ENCODE results near the gene FLNB. TPM values are rescaled to one million over a fixed set of nuclear protein-coding genes. Genes with fewer than 3 reads are reported as not detected.

The FLNB gene
- polyA plus RNA-seq, 3 donors: 0.47 to 4.0 (median 2.1) TPM

DNA sequence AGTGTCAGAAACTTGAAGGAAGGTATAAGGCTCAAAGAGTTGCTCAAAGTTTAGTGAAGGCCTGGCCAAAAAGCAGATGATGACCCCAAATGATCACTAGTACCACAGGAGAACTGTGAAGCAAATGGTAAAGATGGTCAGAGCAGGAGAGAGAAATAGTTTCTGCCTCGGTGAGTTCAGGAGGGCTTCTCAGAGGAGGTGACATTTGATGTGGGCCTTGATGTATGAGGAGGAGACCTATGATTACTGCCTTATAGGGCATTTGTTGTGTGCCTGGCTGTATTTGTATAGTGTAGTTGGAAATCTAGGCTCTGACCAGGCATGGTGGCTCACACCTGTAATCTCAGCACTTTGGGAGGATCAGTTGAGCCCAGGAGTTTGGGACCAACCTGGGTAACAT lies 152.2 kb downstream of the FLNB start:
- Histone ChIP-seq H3K4me1 (ENCODE audit: control insufficient read depth in 1 of 2, insufficient read depth in 2 of 2, low read length in 2 of 2) (peaks cover 8 to 9% of the 10 kb centered on the region in 2 donors), H3K4me2 (replicated peaks; ENCODE audit: extremely low read depth, low read length, poor library complexity, severe bottlenecking) (no peak overlapping the region), H3K9ac (ENCODE audit: insufficient read depth, low read length, poor library complexity, severe bottlenecking) (no peak overlapping the region), H3K9me3 (replicated peaks in 1 of 2; ENCODE audit: control insufficient read depth in 1 of 2, insufficient read depth in 1 of 2, low read length in 2 of 2) (no peaks in the 10 kb centered on the region), H3K27me3 (ENCODE audit: control insufficient read depth in 2 of 2, insufficient read depth in 2 of 2, low read length in 2 of 2) (no peaks in the 10 kb centered on the region), H3K4me3 (replicated peaks in 1 of 3; ENCODE audit: low read depth in 2 of 3, low read length in 3 of 3) (no peak overlapping the region), H2AFZ (ENCODE audit: insufficient read depth, low read depth, low read length, poor library complexity, severe bottlenecking) (no peak overlapping the region), H3K27ac (ENCODE audit: low read depth in 1 of 2, low read length in 2 of 2) (no peak overlapping the region), H3K79me2 (ENCODE audit: insufficient read depth, low read length) (no peaks in the 10 kb centered on the region), H3K36me3 (replicated peaks in 1 of 2; ENCODE audit: control insufficient read depth in 1 of 2, insufficient read depth in 2 of 2, low read length in 2 of 2) (peaks cover 33 to 81% of the 10 kb centered on the region in 2 donors), H4K20me1 (ENCODE audit: insufficient read depth, low read length) (no peaks in the 10 kb centered on the region)
- H3K4me1 Mint-ChIP-seq: peaks cover 15% of the 10 kb centered on the region
- peaks cover 0 to 1% (median 0%) of the 10 kb centered on the region in 3 donors for H3K27me3 Mint-ChIP-seq (ENCODE audit: low read depth in 3 of 3)
- H3K9me3 Mint-ChIP-seq: peaks cover 0 to 4% (median 0%) of the 10 kb centered on the region in 7 donors
- peak overlapping the region in 1 of 7 donors; percentile 8 for H3K27ac Mint-ChIP-seq
- TF ChIP-seq CTCF (IDR thresholded peaks at IDR 0.05): no peak
- intact Hi-C loops (cut with micrococcal nuclease): loop anchor here in 1 of 2 donors (10.0 kb wide), 1 partner anchor 146 kb away; no protein-coding TSS in a partner anchor
- no peak for DNase-seq
- 100% methylated on average over 1 of the region's 1 CpG for WGBS (ENCODE audit: insufficient coverage)
- H3K36me3 Mint-ChIP-seq: peaks cover 70 to 77% of the 10 kb centered on the region in 2 donors
- no peak overlapping the region for H3K4me3 Mint-ChIP-seq

DNA sequence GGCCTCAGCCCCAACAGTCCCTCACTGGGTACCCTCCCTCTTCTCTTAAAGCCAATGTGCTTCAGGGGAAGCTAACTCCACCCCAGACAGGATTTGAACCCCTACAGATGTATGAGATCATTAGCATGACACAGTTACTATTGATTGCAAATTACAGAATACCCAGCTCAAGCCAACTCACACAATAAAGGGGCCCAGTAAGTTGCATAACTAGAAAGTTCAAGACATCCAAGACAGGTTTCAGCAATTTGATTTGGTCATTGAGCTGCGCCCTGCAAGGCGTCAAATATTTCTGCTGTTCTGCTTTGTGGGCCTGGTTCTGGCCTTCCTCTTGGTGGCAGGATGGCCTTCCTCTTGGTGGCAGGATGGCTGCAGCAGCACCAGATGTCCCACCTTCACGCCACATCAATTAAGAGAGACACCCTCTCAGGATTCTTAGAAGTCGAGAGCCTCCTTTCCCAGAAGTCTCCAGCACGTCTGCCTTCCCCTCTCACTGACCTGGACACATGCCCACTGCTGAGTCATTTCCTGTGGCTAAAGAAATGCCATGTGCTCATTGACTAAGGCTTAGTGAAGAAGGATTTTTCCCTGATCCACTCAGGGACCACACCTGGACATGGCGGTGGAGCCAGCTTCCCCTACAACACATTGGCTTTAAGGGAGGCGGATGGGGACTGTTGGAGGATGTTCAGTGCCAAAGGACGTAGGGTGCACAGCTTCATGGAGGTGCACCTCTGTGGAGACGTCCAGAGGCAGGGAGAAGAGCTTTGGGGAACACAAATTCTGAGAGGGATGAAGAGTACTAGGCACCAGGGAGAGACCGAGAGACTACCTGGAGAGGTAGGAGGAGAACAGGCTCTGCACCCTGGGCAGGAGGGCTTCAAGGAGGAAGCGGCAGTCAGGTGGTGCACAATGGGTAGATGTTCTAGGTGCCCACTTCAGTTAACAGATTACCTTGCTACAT lies 153.5 kb downstream of the FLNB start:
- H3K9ac ChIP-seq (ENCODE audit: insufficient read depth, low read length, poor library complexity, severe bottlenecking): no peak overlapping the region
- Mint-ChIP-seq H3K36me3 (peaks cover 72 to 73% of the 10 kb centered on the region in 2 donors), H3K27ac (peak overlapping the region in 4 of 7 donors; percentile 9 to 68 (median 36))

More for the DNA sequence above, 153.5 kb downstream of the FLNB start:
- no peak for TF ChIP-seq CTCF (IDR thresholded peaks at IDR 0.05)
- H3K9me3 ChIP-seq (replicated peaks in 1 of 2; ENCODE audit: control insufficient read depth in 1 of 2, insufficient read depth in 1 of 2, low read length in 2 of 2): no peaks in the 10 kb centered on the region
- WGBS (ENCODE audit: insufficient coverage): 95% methylated on average over 5 of the region's 11 CpGs
- no peaks in the 10 kb centered on the region for H4K20me1 ChIP-seq (ENCODE audit: insufficient read depth, low read length)
- no peaks in the 10 kb centered on the region for H3K27me3 ChIP-seq (ENCODE audit: control insufficient read depth in 2 of 2, insufficient read depth in 2 of 2, low read length in 2 of 2)
- peaks cover 8 to 9% of the 10 kb centered on the region in 2 donors for H3K4me1 ChIP-seq (ENCODE audit: control insufficient read depth in 1 of 2, insufficient read depth in 2 of 2, low read length in 2 of 2)
- no peak overlapping the region for H3K4me2 ChIP-seq (replicated peaks; ENCODE audit: extremely low read depth, low read length, poor library complexity, severe bottlenecking)
- peaks cover 0 to 1% (median 0%) of the 10 kb centered on the region in 3 donors for H3K27me3 Mint-ChIP-seq (ENCODE audit: low read depth in 3 of 3)
- no peak overlapping the region for H3K4me3 ChIP-seq (replicated peaks in 1 of 3; ENCODE audit: low read depth in 2 of 3, low read length in 3 of 3)
- no peak overlapping the region for H3K4me3 Mint-ChIP-seq
- H3K9me3 Mint-ChIP-seq: peaks cover 0 to 4% (median 0%) of the 10 kb centered on the region in 7 donors
- peak; percentile 21 to 51 (median 26) for DNase-seq
- peaks cover 25 to 72% of the 10 kb centered on the region in 2 donors for H3K36me3 ChIP-seq (replicated peaks in 1 of 2; ENCODE audit: control insufficient read depth in 1 of 2, insufficient read depth in 2 of 2, low read length in 2 of 2)
- H3K79me2 ChIP-seq (ENCODE audit: insufficient read depth, low read length): no peaks in the 10 kb centered on the region
- H3K4me1 Mint-ChIP-seq: peaks cover 15% of the 10 kb centered on the region
- intact Hi-C loops (cut with micrococcal nuclease): loop anchor here in 1 of 2 donors (10.0 kb wide), 1 partner anchor 147 kb away; no protein-coding TSS in a partner anchor
- no peak overlapping the region for H2AFZ ChIP-seq (ENCODE audit: insufficient read depth, low read depth, low read length, poor library complexity, severe bottlenecking)
- no peak overlapping the region for H3K27ac ChIP-seq (ENCODE audit: low read depth in 1 of 2, low read length in 2 of 2)
